OCI-LY7 (cell line): ENCODE measurements around the gene HDGFL3. TPM values are rescaled to one million over a fixed set of nuclear protein-coding genes. Genes with fewer than 3 reads are reported as not detected.
A peak's percentile ranks its signal among the peaks of the same experiment; 100 is the strongest.
"Not testable (repeated sequence)": the region's sequence is repeated elsewhere in the genome, so short reads cannot be mapped to it uniquely, and the experiment has no call there.

Experiments used
- BruUV-seq: library from RNA; stranded (reverse); fragments of 400-500 nt; replicated peaks from 2 replicates; lab custom pipeline; 2021; lab: Mats Ljungman, UMichigan
- CTCF ChIA-PET: fragments of 300-600 bp; sonication (Branson Sonifier 250); formaldehyde crosslinking; loops from one replicate; lab custom pipeline; 2022; ENCODE audit warnings: antibody characterized with exemption; ENCODE audit not compliant: unreplicated experiment; lab: Charles Lee
- POLR2A ChIA-PET: fragments of 300-600 bp; sonication (Branson Sonifier 250); formaldehyde crosslinking; loops from one replicate; lab custom pipeline; 2022; ENCODE audit warnings: antibody characterized with exemption; lab: Charles Lee
- DNase-seq: peaks from one replicate; pipeline ENCODE4 v3.0.0-alpha.2; 2015; ENCODE audit warnings: low spot score
- H2AFZ ChIP-seq: fragments of 200-600 bp; sonication (generic), shearing (Covaris generic); 2 replicates; pipeline ENCODE4 v1.6.1; 2014; ENCODE audit warnings: mild to moderate bottlenecking, antibody characterized with exemption, low read length, moderate library complexity
- H3K27ac ChIP-seq: fragments of 200-600 bp; sonication (generic); 2 replicates; pipeline ENCODE4 v1.5.1; 2014; ENCODE audit warnings: mixed run types, low read depth, mild to moderate bottlenecking, moderate library complexity, low read length, inconsistent platforms; ENCODE audit not compliant: poor library complexity, severe bottlenecking
- H3K36me3 ChIP-seq: fragments of 200-600 bp; sonication (generic); 2 replicates; pipeline ENCODE4 v1.6.1; 2014; ENCODE audit warnings: mild to moderate bottlenecking, antibody characterized with exemption, low read length, moderate library complexity, mixed read lengths; ENCODE audit not compliant: insufficient read depth
- H3K4me1 ChIP-seq: fragments of 200-600 bp; sonication (generic); 2 replicates; pipeline ENCODE4 v1.5.1; 2014; ENCODE audit warnings: mild to moderate bottlenecking, low read length; ENCODE audit not compliant: insufficient read depth, poor library complexity, severe bottlenecking
- H3K4me2 ChIP-seq: fragments of 200-600 bp; sonication (generic); 2 replicates; pipeline ENCODE4 v1.6.1; 2014; ENCODE audit warnings: mild to moderate bottlenecking, low read length
- H3K4me3 ChIP-seq: fragments of 200-600 bp; sonication (generic); 2 replicates; pipeline ENCODE4 v1.5.1; 2014; ENCODE audit warnings: mild to moderate bottlenecking, low read depth, low read length; ENCODE audit not compliant: poor library complexity, severe bottlenecking
- H3K79me2 ChIP-seq: fragments of 200-600 bp; sonication (generic); 2 replicates; pipeline ENCODE4 v1.6.1; 2016; ENCODE audit warnings: low read depth, mild to moderate bottlenecking, low read length, moderate library complexity, mixed read lengths; ENCODE audit not compliant: insufficient read depth
- H3K9me2 ChIP-seq: fragments of 200-600 bp; sonication (generic); 2 replicates; pipeline ENCODE4 v1.6.1; 2016; ENCODE audit warnings: mild to moderate bottlenecking, low read length, mixed read lengths; ENCODE audit not compliant: insufficient read depth
- H3K9me3 ChIP-seq: fragments of 200-600 bp; sonication (generic); 2 replicates; pipeline ENCODE4 v1.6.1; 2014; ENCODE audit warnings: mild to moderate bottlenecking, mixed run types, low read length, mixed read lengths
- H4K20me1 ChIP-seq: fragments of 200-600 bp; sonication (generic); 2 replicates; pipeline ENCODE4 v1.6.1; 2014; ENCODE audit warnings: mild to moderate bottlenecking, antibody characterized with exemption, low read length, moderate library complexity, mixed read lengths; ENCODE audit not compliant: insufficient read depth
- EZH2phosphoT487 ChIP-seq: fragments of 200-600 bp; sonication (generic); IDR thresholded peaks from 2 replicates; pipeline ENCODE4 v1.6.1; 2018; ENCODE audit warnings: low read depth, borderline replicate concordance, mild to moderate bottlenecking, mixed run types, antibody characterized with exemption, low read length, moderate library complexity, mixed read lengths
- intact Hi-C: fragments of 100-400 bp; cut with micrococcal nuclease; formaldehyde crosslinking; loops from one replicate; pipeline ENCODE4 v1.10.0; 2022; ENCODE audit not compliant: unreplicated experiment
- total RNA-seq, 2 experiments: library from RNA; depleted of rRNA in 1 of 2; stranded (reverse); fragments of >200 nt in 1 of 2; shearing (Covaris generic) in 1 of 2; gene quantifications; 2 replicates each; pipeline ENCODE4 v1.2.3, GENCODE V29; 2014 to 2022
- TF ChIP-seq, protein P1 (sequence below): fragments of 200-600 bp; sonication (generic); conservative IDR thresholded peaks from 2 replicates; pipeline ENCODE4 v1.5.1; 2014; ENCODE audit warnings: mild to moderate bottlenecking, antibody characterized with exemption, low read length, moderate library complexity, mixed read lengths

The HDGFL3 gene
- total RNA-seq, 2 experiments from 2014 or later: 29.3 to 74.4 TPM

DNA sequence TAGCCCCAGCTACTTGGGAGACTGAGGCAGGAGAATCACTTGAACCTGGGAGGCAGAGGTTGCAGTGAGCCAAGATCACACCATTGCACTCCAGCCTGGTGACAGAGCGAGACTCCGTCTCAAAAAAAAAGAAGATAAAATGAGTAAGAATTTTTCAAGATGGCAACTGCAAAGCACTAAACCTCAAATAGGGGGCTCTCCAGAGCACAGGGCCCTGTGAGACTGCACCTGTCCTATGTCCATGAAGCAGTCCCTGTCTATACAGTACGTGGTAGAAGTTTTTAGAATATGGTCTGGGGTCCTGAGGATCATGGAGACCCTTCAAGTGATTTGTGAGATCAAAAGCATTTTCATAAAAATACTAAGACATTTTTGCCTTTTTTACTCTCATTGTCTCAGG lies 122.2 kb downstream of the HDGFL3 start:
- H4K20me1 ChIP-seq, H3K9me3 ChIP-seq, H2AFZ ChIP-seq, H3K27ac ChIP-seq, POLR2A ChIA-PET, H3K4me1 ChIP-seq, H3K36me3 ChIP-seq, intact Hi-C loops, H3K9me2 ChIP-seq, BruUV-seq, H3K4me3 ChIP-seq, H3K79me2 ChIP-seq, H3K4me2 ChIP-seq, DNase-seq, CTCF ChIA-PET: not testable (repeated sequence)
- TF ChIP-seq, protein P1, sequence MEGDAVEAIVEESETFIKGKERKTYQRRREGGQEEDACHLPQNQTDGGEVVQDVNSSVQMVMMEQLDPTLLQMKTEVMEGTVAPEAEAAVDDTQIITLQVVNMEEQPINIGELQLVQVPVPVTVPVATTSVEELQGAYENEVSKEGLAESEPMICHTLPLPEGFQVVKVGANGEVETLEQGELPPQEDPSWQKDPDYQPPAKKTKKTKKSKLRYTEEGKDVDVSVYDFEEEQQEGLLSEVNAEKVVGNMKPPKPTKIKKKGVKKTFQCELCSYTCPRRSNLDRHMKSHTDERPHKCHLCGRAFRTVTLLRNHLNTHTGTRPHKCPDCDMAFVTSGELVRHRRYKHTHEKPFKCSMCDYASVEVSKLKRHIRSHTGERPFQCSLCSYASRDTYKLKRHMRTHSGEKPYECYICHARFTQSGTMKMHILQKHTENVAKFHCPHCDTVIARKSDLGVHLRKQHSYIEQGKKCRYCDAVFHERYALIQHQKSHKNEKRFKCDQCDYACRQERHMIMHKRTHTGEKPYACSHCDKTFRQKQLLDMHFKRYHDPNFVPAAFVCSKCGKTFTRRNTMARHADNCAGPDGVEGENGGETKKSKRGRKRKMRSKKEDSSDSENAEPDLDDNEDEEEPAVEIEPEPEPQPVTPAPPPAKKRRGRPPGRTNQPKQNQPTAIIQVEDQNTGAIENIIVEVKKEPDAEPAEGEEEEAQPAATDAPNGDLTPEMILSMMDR: peak; percentile 38

DNA sequence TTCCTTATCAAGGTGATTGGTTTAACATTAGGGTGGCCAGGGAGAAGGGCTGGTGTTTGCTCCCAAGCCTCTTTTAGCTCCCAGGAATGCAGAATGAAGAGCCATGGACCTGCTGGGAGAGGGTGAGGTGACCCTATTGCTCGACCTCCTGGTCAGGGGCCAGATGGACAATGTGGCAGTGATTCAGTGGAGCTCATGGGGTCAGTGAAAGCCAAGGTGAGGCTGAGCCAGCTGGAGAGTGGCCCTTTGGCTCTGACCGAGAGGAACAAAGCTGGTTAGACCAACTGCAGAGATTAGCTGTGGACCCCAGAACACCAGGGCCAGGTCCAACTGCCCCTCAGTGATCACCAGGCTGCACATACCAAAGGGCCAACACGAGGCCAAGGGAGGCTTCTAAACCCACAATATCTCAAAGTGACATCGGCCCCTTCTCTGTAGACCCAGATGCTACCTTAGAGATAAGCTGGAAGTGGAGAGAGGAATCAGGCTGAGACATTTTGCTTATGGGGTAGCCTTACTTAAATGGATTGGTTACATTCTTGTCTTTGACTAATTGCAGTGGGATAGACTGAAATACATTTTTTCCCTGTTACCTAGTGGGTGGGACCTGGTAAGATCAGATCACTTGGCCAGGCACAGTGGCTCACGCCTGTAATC lies 124.8 kb downstream of the HDGFL3 start:
- ChIA-PET CTCF (no interaction called here), POLR2A (no interaction called here)
- Histone ChIP-seq H3K79me2 (no peaks in the 10 kb centered on the region), H3K4me3 (no peak overlapping the region), H3K9me2 (no peaks in the 10 kb centered on the region), H3K9me3 (no peaks in the 10 kb centered on the region), H3K4me1 (no peaks in the 10 kb centered on the region), H3K27ac (no peak overlapping the region), H3K36me3 (no peaks in the 10 kb centered on the region), H3K4me2 (no peak overlapping the region), H4K20me1 (no peaks in the 10 kb centered on the region), H2AFZ (no peak overlapping the region)
- no TSS peak for BruUV-seq
- intact Hi-C loops: no loop called here
- DNase-seq: no peak
- TF ChIP-seq EZH2phosphoT487: no peak
- TF ChIP-seq, protein P1: no peak

DNA sequence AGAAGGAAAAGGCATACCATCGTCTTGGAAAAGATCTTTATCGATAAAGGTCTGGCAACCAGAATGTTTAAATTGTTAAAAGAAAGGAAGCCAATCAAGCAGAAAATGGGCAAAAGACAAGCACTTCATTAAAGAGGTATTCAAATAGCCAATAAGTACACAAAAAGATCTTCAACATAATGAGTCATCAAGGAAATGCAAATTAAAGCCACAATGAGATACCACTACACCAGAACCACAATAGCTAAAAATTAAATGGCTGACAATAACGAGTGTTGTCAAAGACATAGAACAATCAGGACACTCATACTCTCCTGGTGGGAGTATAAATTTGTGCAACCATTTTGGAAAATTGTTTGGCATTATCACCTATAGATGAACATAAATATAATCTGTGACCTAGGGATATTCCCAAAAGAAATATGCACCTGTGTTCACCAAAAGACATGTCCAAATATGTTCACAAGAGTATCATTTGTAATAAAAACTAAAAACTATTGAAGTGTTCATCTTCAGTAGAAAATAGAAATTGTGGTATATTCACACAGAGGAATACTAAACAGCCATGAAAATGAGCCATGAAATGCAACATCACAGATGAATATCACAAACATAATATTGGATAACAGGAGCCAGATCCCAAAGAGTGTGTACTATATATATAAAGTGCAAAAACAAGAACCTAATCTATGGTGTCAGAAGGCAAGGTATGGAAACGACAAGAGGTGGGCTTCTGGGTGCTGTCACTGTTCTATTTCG lies 126.2 kb downstream of the HDGFL3 start:
- intact Hi-C loops: no loop called here
- CTCF ChIA-PET: no interaction called here

More for the DNA sequence above, 126.2 kb downstream of the HDGFL3 start:
- H3K36me3 ChIP-seq: no peaks in the 10 kb centered on the region
- H3K27ac ChIP-seq: no peak overlapping the region
- DNase-seq: no peak
- H3K9me2 ChIP-seq: no peaks in the 10 kb centered on the region
- H2AFZ ChIP-seq: no peak overlapping the region
- no TSS peak for BruUV-seq
- TF ChIP-seq, protein P1: no peak
- TF ChIP-seq EZH2phosphoT487: no peak
- no peak overlapping the region for H3K4me2 ChIP-seq
- H4K20me1 ChIP-seq: no peaks in the 10 kb centered on the region
- no peaks in the 10 kb centered on the region for H3K79me2 ChIP-seq
- POLR2A ChIA-PET: interaction anchor here (0.6 to 1.3 kb wide), 3 partner anchors 9 to 14 kb away, joined by 3 to 5 read pairs (median 3); no protein-coding TSS in a partner anchor
- H3K4me1 ChIP-seq: no peaks in the 10 kb centered on the region
- no peak overlapping the region for H3K4me3 ChIP-seq
- H3K9me3 ChIP-seq: no peaks in the 10 kb centered on the region
